HEK293T (cell line): ENCODE data around the gene AIFM1.

Source experiments
- CTCF ChIA-PET: fragments of 350-600 bp; formaldehyde crosslinking; extraction: SDS; loops from one replicate; lab custom pipeline; 2021; ENCODE audit warnings: antibody characterized with exemption, inconsistent platforms; lab: Yijun Ruan, JAX
- POLR2A ChIA-PET: fragments of 350-600 bp; formaldehyde crosslinking; extraction: SDS; loops from one replicate; lab custom pipeline; 2020; ENCODE audit warnings: antibody characterized with exemption, inconsistent platforms; lab: Yijun Ruan, JAX
- DNase-seq: peaks from one replicate; pipeline ENCODE4 v3.0.0; 2012; ENCODE audit warnings: mixed read lengths; ENCODE audit errors: extremely low spot score
- ARNT ChIP-seq: fragments of 450-650 bp; IDR thresholded peaks from 2 replicates; pipeline ENCODE4 v1.6.1; 2017; ENCODE audit warnings: mild to moderate bottlenecking
- BHLHE40 ChIP-seq: fragments of 450-650 bp; IDR thresholded peaks from 2 replicates; pipeline ENCODE4 v1.6.1; 2016; ENCODE audit warnings: mild to moderate bottlenecking, moderate library complexity, borderline replicate concordance
- CTBP1 ChIP-seq: fragments of 450-650 bp; IDR thresholded peaks from 2 replicates; pipeline ENCODE4 v1.6.1; 2016; ENCODE audit warnings: borderline replicate concordance
- ELF4 ChIP-seq: fragments of 450-650 bp; IDR thresholded peaks from 2 replicates; pipeline ENCODE4 v1.6.1; 2017; ENCODE audit warnings: antibody characterized with exemption
- FOXA1 ChIP-seq: fragments of 450-650 bp; IDR thresholded peaks from 2 replicates; pipeline ENCODE4 v1.6.1; 2016; ENCODE audit warnings: mild to moderate bottlenecking
- FOXK2 ChIP-seq: fragments of 450-650 bp; IDR thresholded peaks from 2 replicates; pipeline ENCODE4 v1.6.1; 2016; ENCODE audit warnings: mild to moderate bottlenecking
- FOXM1 ChIP-seq: fragments of 450-650 bp; IDR thresholded peaks from 2 replicates; pipeline ENCODE4 v1.6.1; 2017; ENCODE audit warnings: mild to moderate bottlenecking, borderline replicate concordance
- HDGF ChIP-seq: fragments of 450-650 bp; IDR thresholded peaks from 2 replicates; pipeline ENCODE4 v1.6.1; 2017; ENCODE audit warnings: antibody characterized with exemption, borderline replicate concordance
- L3MBTL2 ChIP-seq: fragments of 450-650 bp; conservative IDR thresholded peaks from 2 replicates; pipeline ENCODE4 v1.6.1; 2016; ENCODE audit warnings: mild to moderate bottlenecking
- LEF1 ChIP-seq: fragments of 450-650 bp; IDR thresholded peaks from 2 replicates; pipeline ENCODE4 v1.6.1; 2017; ENCODE audit warnings: mild to moderate bottlenecking, borderline replicate concordance
- NFRKB ChIP-seq: fragments of 450-650 bp; IDR thresholded peaks from 2 replicates; pipeline ENCODE4 v1.6.1; 2016; ENCODE audit warnings: mild to moderate bottlenecking, moderate library complexity
- SP1 ChIP-seq: fragments of 450-650 bp; IDR thresholded peaks from 2 replicates; pipeline ENCODE4 v1.6.1; 2017
- SUZ12 ChIP-seq: fragments of 450-650 bp; IDR thresholded peaks from 2 replicates; pipeline ENCODE4 v1.6.1; 2016; ENCODE audit warnings: mild to moderate bottlenecking
- TARDBP ChIP-seq: fragments of 450-650 bp; IDR thresholded peaks from 2 replicates; pipeline ENCODE4 v1.6.1; 2016
- ZNF384 ChIP-seq: fragments of 450-650 bp; IDR thresholded peaks from 2 replicates; pipeline ENCODE4 v1.6.1; 2016
- TF ChIP-seq, protein P1 (sequence below): fragments of 450-650 bp; IDR thresholded peaks from 2 replicates; pipeline ENCODE4 v1.6.1; 2016

The AIFM1 gene

DNA sequence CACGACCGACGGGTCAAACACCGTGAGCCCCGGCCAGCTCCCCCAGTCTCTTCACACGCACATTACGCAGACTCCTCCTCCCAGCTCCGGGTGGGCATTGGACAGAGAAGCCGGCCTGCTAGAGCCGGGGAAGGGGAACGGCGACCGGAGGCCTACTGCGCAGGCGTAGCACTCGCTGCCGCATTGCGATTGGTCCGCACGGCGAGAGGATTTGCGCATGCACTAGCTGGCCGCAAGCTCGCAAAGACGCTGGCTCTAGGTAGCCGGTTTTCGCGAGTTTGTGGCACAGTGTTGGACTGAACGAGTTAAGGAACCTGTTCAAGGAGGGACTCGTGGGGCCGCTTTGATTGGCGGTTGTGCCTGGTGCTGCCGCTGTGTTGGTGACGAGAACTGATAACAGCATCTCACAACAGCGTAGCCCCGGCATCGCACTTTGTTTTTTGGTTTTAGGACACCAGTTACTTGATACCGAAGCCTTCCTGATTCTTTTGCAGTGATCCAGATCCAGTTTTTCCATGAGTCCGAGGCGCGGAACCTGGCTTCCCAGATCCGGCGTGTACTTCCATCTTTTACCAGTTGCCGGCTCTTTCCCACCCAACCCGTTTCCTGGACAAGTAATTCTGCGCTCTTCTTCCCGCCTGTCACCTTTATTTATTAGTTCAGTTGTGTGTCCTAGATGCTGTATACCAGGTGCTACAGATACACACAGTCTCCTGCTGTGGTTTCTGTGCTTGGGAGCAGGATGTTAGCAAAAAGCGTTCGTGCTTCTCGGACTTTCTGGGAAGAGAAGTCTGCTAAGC, at the start of gene AIFM1:
Gene AIFM1 (minus strand): TSS at position 139 of the 800 bp plus-strand sequence. CDS start 185 bp downstream, outside the sequence.
- CTCF ChIA-PET: interaction anchor here (0.8 kb wide), 1 partner anchor 23 kb away, joined by 4 read pairs; no protein-coding TSS in a partner anchor
- TF ChIP-seq, protein P1, sequence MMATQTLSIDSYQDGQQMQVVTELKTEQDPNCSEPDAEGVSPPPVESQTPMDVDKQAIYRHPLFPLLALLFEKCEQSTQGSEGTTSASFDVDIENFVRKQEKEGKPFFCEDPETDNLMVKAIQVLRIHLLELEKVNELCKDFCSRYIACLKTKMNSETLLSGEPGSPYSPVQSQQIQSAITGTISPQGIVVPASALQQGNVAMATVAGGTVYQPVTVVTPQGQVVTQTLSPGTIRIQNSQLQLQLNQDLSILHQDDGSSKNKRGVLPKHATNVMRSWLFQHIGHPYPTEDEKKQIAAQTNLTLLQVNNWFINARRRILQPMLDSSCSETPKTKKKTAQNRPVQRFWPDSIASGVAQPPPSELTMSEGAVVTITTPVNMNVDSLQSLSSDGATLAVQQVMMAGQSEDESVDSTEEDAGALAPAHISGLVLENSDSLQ: peak; percentile 93
- TF ChIP-seq FOXM1 (peak; percentile 96), ELF4 (peak; percentile 55), ARNT (peak; percentile 66; the same call in 1 of the 2 replicates), TARDBP (no peak; the same call in 1 of the 2 replicates), HDGF (no peak), CTBP1 (peak; percentile 73), L3MBTL2 (peak; percentile 78)
- peak; percentile 96 for DNase-seq
- POLR2A ChIA-PET: interaction anchor here (0.6 to 1.3 kb wide), 13 partner anchors 8 to 336 kb away, joined by 3 to 12 read pairs (median 4); partner anchors contain the start of gene UTP14A

DNA sequence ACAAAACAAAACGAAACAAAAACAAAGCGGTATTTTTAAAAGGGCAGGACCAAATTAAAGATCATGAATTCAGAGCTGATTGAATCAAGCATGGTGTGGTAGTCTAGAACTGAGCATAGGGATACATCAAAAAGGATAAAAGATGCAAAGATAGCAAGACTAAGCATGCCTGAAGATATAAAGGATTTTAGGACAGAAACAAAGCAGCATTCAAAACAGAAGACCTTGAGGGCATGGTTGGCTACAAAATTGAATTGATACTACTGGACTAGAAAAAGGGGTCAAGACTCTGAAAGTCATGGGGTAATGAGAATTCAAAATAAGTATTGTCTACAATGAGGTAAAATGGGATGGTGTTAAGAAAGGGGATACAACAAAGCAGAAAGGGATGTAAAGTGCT, 47.7 kb upstream of the AIFM1 start:
- ChIA-PET CTCF (no interaction called here), POLR2A (no interaction called here)
- DNase-seq: no peak
- no peak for TF ChIP-seq BHLHE40
- TF ChIP-seq L3MBTL2: no peak
- TF ChIP-seq LEF1: no peak
- no peak for TF ChIP-seq NFRKB
- no peak for TF ChIP-seq ZNF384
- TF ChIP-seq SUZ12: no peak
- no peak for TF ChIP-seq HDGF
- no peak for TF ChIP-seq ARNT
- no peak for TF ChIP-seq TARDBP
- TF ChIP-seq FOXK2: no peak

DNA sequence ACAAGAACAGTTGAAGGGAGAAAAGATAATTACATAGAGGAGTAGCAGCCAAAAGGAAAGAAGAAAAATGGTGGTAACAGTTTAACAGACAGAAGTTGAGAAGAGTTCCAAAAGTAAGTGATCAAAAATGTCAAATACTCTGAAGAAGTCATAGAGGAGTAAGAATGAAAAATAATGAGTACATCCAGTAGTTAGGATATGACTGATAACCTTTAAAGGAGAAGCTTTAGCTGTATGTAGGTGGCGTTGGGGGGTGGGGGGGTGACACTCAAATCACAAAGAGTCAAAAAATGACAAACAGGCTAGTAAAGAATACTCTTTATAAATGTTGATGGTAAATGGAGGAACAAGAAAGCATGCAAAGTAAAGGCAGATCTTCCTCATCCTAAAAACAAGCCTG, 46.7 kb upstream of the AIFM1 start:
- CTCF ChIA-PET: no interaction called here
- no peak for DNase-seq
- TF ChIP-seq ARNT: no peak
- no peak for TF ChIP-seq ELF4
- TF ChIP-seq TARDBP: no peak
- no peak for TF ChIP-seq HDGF
- TF ChIP-seq, protein P1: no peak
- TF ChIP-seq L3MBTL2: no peak
- TF ChIP-seq NFRKB: no peak
- TF ChIP-seq FOXK2: no peak
- POLR2A ChIA-PET: no interaction called here

DNA sequence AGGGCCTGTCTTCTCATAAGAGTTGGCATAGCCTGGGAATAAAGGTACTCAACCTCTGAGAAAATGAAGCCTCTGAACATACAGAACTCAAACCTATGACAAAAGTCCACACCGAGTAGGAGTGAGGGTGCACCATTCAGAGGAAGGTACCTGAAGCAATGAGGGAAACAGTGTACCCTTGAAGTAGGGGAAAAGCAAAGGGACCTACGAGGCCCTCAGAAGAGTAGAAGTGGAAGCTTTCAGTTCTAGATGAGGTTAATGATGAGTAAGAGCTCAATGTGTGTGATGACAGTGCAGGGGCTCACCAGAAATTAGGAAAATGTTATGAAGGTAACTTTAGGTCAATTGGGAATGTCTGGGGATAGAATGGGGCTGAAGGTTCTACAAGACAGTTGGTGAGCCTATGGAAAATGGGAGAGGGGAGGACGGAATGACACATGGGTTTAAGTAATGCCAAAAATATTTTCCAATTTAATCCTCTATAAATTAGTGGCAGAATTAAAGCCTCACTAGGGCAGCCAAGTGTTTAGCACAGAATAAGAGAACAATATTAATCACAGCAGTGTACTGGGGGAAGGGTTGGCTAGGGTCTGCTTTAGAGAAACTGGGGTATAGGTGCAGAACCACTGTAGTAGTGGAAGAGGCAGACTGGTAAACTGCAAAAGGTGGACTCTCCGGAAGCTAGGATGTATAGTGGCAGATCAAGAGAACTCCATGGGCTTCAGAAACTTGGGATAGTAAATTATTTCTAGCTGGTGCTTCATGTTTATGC, 46.0 kb upstream of the AIFM1 start:
- DNase-seq: no peak
- TF ChIP-seq LEF1: no peak
- no peak for TF ChIP-seq ZNF384
- TF ChIP-seq SUZ12: no peak
- no peak for TF ChIP-seq FOXA1
- no peak for TF ChIP-seq HDGF
- no peak for TF ChIP-seq ELF4
- no peak for TF ChIP-seq CTBP1
- ChIA-PET POLR2A (no interaction called here), CTCF (no interaction called here)

DNA sequence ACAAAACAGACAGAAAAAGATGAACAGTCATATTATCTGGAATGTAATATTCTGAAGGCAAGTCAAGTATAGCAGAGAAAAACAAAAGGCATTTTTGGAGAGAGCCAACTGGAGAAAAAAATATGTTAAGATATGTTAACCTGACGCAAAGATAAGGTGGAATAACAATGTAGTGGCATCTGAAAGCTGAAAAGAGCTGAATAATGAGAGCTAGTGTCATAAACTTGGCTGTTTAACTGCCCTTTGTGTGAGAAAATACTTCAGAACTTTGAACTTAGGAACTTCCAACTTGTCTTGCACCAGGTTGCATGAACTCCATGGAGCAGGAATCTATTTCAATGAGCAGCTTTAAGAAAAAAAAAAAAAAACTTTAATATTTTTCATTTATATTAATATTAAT, 39.0 kb upstream of the AIFM1 start:
- no peak for DNase-seq
- TF ChIP-seq ZNF384 (no peak), NFRKB (no peak), FOXA1 (no peak), HDGF (no peak), FOXM1 (no peak), SUZ12 (no peak), CTBP1 (no peak), SP1 (no peak), FOXK2 (no peak), BHLHE40 (no peak), LEF1 (no peak), L3MBTL2 (no peak), TARDBP (no peak)
- TF ChIP-seq, protein P1: no peak
- CTCF ChIA-PET: no interaction called here
- POLR2A ChIA-PET: no interaction called here

DNA sequence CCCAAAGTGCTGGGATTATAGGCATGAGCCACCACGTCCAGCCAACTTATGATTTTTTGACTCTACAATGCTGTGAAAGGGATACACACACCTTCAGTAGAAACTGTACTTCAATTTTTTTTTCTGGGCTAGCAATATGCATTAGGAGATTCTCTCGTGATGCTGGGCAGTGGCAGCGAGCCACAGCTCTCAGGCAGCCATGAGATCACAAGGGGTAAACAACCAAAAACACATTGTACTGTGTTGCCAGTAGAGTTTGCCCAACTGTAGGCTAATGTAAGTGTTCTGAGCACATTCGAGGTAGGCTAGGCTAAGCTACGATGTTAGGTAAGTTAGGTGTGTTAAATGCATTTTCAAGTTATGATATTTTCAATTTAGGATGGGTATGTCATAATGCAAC, 31.8 kb upstream of the AIFM1 start:
- CTCF ChIA-PET: no interaction called here
- TF ChIP-seq HDGF: no peak
- TF ChIP-seq ZNF384: no peak
- no peak for TF ChIP-seq SP1
- TF ChIP-seq FOXK2: no peak
- TF ChIP-seq, protein P1: no peak
- TF ChIP-seq SUZ12: no peak
- no peak for TF ChIP-seq FOXA1
- no peak for TF ChIP-seq ELF4
- POLR2A ChIA-PET: no interaction called here
- no peak for DNase-seq
